ENCODE measurements around the gene AGBL1. TPM values are rescaled to one million over a fixed set of nuclear protein-coding genes. Genes with fewer than 3 reads are reported as not detected.

The AGBL1 gene
- total RNA-seq, 3 donors from 2014 or later: 0.10 to 0.32 TPM; not detected in 1

GRCh38 chr15:86347245-86347644, 267.6 kb downstream of the AGBL1 start:
- H3K9me3 ChIP-seq: no peaks in the 10 kb centered on the region
- no peak for TF ChIP-seq CTCF (IDR thresholded peaks at IDR 0.05)
- H3K36me3 ChIP-seq (ENCODE audit: low read depth): no peaks in the 10 kb centered on the region
- ATAC-seq (no peak), DNase-seq (no peak)
- H3K4me1 ChIP-seq (ENCODE audit: low read depth): no peaks in the 10 kb centered on the region
- H3K4me3 ChIP-seq: no peak overlapping the region
- intact Hi-C loops (cut with DNase I, micrococcal nuclease): no loop called here

GRCh38 chr15:86349565-86349964, 269.9 kb downstream of the AGBL1 start:
- no peak overlapping the region for H3K4me3 ChIP-seq
- no peak for TF ChIP-seq CTCF (IDR thresholded peaks at IDR 0.05)
- no peak for ATAC-seq

GRCh38 chr15:86353213-86353612, 273.5 kb downstream of the AGBL1 start:
- ATAC-seq: no peak
- intact Hi-C loops (cut with DNase I, micrococcal nuclease): no loop called here

More at GRCh38 chr15:86349565-86349964, 269.9 kb downstream of the AGBL1 start:
- Histone ChIP-seq H3K36me3 (ENCODE audit: low read depth) (no peaks in the 10 kb centered on the region), H3K4me1 (ENCODE audit: low read depth) (no peaks in the 10 kb centered on the region), H3K9me3 (no peaks in the 10 kb centered on the region)
- DNase-seq: no peak
- intact Hi-C loops (cut with DNase I, micrococcal nuclease): no loop called here

GRCh38 chr15:86355361-86355760, 275.7 kb downstream of the AGBL1 start:
- H3K4me3 ChIP-seq: no peak overlapping the region
- H3K9me3 ChIP-seq: no peaks in the 10 kb centered on the region
- H3K4me1 ChIP-seq (ENCODE audit: low read depth): no peaks in the 10 kb centered on the region
- no peak for TF ChIP-seq CTCF (IDR thresholded peaks at IDR 0.05)
- no peaks in the 10 kb centered on the region for H3K36me3 ChIP-seq (ENCODE audit: low read depth)
- intact Hi-C loops (cut with DNase I, micrococcal nuclease): no loop called here
- ATAC-seq (no peak), DNase-seq (no peak)

More at GRCh38 chr15:86353213-86353612, 273.5 kb downstream of the AGBL1 start:
- Histone ChIP-seq H3K4me3 (no peak overlapping the region), H3K9me3 (no peaks in the 10 kb centered on the region), H3K4me1 (ENCODE audit: low read depth) (no peaks in the 10 kb centered on the region), H3K36me3 (ENCODE audit: low read depth) (no peaks in the 10 kb centered on the region)
- DNase-seq: no peak
- no peak for TF ChIP-seq CTCF (IDR thresholded peaks at IDR 0.05)

- no peaks in the 10 kb centered on the region for H3K36me3 ChIP-seq (ENCODE audit: low read depth)
- no peak for DNase-seq
- no peak for TF ChIP-seq CTCF (IDR thresholded peaks at IDR 0.05)
- no peaks in the 10 kb centered on the region for H3K9me3 ChIP-seq
- intact Hi-C loops (cut with DNase I, micrococcal nuclease): no loop called here
- no peak for ATAC-seq
- no peaks in the 10 kb centered on the region for H3K4me1 ChIP-seq (ENCODE audit: low read depth)
- H3K4me3 ChIP-seq: no peak overlapping the region
Measured at GRCh38 chr15:86355801-86356200, 276.1 kb downstream of the AGBL1 start.

- TF ChIP-seq CTCF (IDR thresholded peaks at IDR 0.05): no peak
- Histone ChIP-seq H3K4me3 (no peak overlapping the region), H3K9me3 (peaks cover 5% of the 10 kb centered on the region), H3K4me1 (ENCODE audit: low read depth) (no peaks in the 10 kb centered on the region), H3K36me3 (ENCODE audit: low read depth) (no peaks in the 10 kb centered on the region)
- intact Hi-C loops (cut with DNase I, micrococcal nuclease): no loop called here
- no peak for DNase-seq
- ATAC-seq: no peak
Measured at GRCh38 chr15:86362555-86362954, 282.9 kb downstream of the AGBL1 start.

Data from mucosa of descending colon (tissue), 3 donors.